GM21526 (cell line): ENCODE measurements around the gene RTP5.
"Not testable (repeated sequence)": the region's sequence is repeated elsewhere in the genome, so short reads cannot be mapped to it uniquely, and the experiment has no call there.

Source experiments
- ATAC-seq: cut with Tn5 transposase; IDR thresholded peaks from one replicate; pipeline ENCODE4 v1.9.1; 2021; ENCODE audit warnings: moderate library complexity; ENCODE audit not compliant: unreplicated experiment, low FRiP score

Gene RTP5

DNA sequence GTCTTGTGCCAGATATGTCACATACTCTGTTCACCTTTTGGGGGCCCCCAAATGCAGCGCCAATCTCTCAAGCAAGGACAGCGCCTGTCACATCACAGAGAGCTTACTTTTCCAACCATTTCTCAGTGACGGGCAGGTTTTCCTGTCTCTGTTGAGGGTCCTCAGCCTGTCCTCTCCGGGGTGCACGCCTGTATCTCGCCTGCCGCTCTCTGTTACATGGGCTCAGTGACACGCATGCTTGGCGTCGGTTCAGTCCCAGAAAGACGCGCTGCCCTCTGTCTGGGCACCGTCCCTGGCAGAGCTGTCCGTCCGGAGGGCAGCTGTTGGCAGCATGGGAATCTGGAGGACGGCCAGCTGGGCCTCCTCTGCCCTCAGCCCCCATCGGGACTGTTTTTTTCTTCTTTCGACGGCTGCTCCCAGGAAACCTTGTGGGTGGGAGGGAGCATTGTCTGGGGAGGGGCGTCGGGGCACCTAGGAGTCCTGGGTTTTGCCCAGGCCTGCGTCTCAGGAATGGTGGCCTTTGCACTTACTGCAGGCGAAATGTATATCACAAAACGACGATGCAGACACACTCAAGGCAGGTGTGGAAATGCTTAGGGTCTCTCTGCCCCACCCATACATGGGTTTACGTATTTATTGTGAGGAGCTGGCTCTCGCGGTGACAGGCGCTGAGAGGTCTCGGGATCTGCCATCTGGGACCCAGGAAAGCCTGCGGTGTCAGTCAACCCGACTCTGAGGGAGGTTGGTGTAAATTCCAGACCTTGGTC is 30.9 kb downstream of the RTP5 start:
- ATAC-seq, result no peak

DNA sequence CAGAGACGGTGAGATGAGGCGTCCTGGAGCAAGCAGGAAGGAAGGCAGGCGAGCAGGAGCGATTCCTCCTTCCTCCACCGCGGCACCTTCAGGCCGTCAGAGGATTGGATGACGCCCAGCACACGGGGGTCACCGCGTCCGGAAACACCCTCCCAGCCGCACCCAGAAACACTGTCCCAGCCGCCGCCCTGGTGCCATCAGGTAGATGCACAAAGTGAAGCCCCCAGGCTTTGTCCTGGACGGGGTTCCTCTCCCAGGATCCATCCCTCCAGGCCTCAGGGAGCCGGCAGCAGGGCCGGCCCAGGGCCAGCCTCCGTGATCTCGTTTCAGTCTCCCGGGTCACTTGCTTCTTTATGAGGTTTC is 31.5 kb downstream of the RTP5 start:
- ATAC-seq, result no peak

DNA sequence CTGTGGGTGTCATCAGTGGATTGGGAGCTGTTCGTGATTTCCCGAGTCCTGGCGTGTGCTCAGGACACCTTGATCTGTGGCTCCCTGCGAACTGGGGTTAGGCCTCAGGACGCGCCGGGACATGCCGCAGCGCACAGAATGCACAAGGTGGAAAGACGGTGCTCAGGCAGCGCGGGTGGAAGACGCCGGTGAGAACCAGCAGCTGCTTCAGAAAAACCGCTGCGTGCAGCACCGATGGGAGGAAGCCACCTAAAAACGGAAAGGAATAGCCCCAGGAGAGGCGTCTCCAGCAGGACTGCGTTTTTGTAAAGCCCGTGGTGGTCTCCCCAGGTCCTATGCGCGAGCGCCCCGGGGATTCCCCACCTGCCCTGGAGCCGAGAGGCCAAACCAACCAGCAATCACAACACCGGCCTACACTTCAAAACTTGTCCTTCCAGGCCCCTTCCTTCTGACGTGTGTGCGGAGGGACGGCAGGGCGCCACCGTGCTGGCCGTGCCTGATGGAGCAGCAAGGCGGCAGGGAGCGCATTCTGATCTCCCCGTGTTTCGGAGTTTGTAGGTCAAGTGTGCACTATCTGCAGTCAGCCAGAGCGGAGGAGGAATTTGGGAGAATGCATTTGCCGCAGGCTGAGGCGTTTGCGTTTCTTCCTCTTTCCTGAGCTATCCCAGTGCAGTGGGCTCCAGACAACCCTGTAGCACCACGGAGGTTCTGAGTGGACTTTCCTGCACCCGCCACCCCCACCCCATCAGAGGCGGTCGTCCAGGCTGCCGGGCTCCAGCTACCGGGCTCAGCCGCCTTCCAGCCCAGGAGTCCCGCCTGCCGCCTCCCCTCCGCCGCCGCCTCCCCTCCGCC is 32.2 kb downstream of the RTP5 start:
- ATAC-seq, result no peak

DNA sequence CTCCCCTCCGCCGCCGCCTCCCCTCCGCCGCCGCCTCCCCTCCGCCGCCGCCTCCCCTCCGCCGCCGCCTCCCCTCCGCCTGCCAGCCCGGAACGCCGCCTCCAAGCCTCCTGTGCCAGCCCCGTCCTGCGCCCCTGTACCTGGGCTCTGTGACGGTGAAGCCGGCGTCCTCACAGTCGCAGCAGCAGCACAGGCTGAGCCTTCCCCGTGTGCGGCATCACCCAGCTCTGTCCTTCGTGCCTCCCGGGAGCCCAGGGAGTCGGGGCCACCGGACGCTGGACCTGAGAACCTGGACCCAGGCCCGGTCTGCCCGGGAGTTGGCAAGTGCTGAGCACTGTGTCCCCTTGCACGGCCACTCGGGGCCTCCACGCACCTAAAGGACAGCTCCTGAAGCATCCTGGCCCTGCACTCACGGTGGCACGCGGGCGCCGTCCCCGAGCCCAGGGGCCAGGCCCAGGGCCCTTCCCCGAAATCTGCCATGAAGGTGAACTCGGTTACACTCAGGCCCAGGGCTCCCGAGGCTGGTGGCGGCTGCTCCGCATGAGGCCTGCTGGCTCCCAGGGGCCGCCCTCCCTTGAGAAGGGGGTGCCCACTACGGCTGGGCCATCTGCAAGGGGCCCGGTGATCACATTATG is 32.9 kb downstream of the RTP5 start:
- ATAC-seq, result no peak

DNA sequence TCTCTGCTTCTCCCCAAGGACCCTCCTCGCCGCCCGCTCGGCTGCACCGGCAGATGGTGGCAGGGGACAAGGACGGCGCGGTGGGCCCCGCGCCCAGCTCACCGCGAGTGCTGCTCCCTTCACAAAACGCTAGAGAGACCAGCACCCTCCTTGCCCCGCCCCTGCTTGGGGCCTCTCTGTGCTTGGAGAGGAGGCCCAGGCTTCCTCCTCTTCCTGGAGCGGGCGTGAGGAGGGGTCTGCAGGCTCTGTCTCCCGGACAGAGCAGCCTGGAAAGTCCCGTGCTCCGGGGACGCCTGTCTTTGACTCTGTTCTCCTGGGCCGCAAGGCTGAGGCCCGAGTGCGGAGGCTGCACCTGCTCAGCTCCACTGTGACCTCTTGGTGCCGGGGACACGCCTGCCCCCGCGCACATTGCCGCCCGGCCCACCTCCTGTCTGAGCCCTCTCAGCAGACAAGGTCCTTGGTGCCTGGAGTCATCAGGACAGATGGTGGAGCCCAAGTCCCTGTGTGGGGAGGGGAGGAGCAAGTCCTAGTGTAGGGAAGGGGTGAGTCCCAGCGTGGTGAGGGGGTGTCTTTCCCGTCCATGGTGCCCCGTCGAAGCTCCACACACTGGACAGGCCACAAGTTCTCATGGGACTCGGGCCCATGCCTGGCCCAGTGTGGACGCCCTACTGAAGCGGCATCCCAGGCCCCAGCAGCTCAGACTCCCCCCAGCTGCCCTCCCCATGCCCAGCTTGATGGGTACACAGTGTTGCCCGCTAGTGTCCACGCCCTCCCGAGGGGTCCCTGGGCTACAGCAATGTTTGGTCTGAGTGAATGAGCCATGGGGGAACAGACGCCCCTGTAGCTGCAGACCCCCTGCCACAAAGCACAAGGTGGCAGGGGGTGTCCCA is 33.8 kb downstream of the RTP5 start:
- no peak for ATAC-seq

DNA sequence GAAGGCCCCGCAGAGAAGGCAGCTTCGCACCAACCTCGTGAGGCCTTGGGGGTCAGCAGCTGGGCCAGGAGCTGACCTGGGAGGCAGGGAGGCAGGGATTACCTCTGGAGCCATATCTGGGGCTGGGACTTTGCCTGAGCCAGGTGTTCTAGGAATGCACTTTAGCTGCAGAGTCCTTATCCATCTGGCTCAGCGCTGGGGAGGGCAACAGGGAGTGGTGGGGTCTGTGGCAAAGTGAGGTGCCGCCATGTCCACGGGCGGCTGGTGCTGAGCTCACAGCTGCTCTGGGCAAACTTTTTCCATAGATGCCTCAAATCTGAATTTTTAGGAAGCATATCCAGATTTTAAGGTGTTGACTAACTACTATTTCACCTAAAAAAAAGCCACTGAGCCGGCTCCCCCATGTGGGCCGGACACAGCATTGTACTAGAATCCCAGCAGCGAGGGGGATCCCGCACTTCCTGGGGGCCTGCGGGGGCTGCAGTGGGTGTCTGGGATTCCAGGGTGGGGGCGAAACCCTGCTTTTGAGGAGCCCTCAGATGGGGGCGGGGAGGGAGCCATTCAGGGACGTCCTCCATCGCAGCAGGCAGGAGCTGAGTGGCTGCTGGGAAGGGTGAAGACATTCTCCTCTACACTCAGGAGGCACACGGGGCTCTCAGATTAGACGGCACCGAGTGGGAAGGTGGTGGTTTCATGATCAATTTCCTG is 34.6 kb downstream of the RTP5 start:
- no peak for ATAC-seq

DNA sequence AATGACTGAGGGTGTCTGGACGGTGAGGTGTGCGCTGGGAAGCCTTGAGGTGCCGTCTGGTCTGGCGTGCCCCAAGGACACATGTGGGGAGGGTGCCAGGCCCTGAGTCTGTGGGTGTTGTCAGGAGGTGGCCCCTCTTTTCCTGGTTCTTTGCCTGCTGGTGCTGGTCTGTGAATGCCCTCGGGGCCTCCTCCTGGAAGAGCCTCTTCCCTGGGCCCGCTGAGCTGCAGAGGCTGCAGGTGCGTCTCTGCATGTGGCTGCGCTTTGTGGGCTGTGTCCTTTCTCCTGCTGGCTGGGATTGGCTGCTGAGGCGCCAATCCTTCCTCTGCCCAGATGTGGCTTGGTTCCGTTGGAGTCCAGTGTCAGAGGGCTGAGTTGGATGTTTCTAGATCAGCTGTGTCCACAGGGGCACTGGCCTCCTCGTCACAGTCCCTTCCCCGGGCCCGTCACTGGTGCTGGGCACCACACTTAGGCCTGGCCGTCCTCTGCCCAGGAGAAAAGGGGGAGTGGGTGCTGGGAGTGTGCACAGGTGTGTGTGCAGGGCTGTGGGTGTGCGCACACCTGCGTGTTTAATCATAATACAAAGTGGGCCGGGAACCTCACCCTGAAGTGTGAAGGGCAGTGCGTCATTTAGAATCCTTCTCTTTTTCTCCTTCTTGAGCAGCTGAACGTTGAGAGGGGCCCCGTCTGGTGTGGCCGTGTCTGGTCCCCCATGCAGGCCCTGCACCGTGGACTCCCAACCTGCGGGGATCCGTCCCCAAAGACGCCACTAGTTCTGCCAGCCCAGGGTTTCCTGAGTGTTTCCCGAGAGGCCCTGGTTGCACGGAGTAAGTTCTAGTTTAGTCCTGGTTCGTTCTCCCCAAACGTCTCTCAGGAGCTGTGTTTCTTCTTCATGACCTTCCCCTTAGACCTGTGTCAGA is 35.5 kb downstream of the RTP5 start:
- no peak for ATAC-seq

DNA sequence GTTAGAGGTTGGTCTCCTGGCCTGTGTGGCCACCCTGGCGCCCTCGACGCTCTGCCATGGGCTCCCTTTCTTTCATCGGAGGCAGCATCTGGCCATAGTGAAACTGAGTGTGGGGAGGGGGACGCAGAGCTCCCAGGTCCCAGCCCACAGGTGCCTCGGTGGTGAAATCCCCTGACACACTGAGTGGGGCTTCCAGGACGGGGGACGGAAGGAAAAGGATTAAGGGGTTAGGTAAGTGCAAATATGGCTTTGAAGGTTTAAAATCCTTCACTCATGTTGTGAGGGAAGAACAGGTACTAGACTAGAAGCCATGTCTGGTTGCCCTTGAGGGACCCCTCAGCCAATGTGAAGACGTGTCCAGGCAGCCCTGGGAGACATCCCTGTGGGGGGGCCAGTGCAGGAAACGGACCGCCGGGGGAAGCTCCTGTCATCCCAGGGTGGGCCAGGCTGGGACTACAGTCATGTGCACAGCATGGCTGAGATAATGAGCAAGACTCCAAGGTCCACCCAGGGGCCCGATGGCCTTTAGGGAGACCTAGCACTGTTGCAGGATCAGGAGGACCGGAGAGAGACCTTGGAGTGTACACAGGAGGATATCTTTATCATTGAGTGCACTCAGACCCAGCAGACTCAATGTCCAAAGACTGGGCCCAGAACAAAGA is 36.3 kb downstream of the RTP5 start:
- no peak for ATAC-seq

DNA sequence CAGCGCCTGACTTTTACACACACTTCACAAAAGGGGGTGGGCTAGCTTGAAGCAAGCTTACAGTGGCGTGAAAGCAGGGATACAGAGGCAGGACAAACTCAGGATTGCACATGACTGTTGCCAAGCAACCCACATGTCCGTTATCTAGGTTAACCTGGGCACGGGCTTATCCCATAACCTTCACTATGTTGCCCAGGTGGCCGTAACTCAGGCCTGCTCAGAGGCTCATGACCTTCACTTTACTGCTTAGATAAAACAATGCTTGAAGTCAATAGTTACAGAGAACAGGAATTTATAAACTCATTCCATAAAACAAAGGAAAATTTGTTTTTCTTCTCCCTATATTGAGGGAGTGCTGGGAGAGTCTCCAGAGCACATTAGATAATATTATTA is 36.8 kb downstream of the RTP5 start:
- not testable (repeated sequence) for ATAC-seq

DNA sequence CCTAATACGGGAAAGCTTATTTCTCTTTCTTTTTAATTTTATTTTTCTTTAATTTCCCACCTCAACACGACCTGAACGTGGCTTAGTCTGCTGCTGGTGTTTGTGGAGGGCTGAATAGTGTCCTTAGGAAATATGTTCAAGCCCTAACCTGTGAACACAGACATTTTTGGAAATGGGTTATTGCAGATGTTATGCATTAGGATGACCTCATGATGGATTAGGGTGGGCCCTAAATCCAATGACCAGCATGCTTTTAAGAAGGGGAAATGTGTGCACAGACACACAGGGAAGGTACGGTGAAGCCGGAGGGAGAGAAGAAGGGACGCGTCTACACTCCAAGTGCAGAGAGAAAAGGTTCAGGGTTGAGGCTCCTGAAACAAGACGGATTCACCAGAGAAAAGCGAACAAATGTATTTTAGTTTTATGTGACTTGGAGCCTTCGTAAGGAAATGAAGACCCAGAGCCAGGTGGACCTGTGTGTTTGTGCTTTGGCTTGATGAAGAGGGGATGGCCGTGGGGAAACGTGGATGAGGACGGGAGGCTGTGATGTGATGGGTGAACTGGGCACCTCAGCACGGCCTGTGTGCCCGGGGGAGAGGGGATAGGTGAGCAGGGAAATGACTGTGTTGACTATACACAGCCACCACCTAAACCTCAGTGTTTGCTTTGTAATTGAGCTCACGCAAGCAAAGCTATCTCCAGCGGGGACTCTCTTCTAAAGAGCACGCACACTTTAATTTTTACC is 37.5 kb downstream of the RTP5 start:
- ATAC-seq, result no peak

DNA sequence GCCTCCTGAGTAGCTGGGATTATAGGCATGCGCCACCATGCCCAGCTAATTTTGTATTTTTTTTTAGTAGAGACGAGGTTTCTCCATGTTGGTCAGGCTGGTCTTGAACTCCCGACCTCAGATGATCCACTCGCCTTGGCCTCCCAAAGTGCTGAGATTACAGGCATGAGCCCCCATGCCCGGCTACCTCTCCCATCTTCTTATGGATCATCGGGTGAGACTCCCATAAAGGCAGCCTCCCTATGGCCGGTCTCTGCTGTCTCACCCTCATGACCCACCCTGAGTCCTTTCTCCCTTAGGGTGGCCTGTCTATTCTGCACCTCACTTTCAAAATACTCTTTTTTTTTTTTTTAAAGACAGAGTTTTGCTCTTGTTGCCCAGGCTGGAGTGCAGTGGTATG is 38.3 kb downstream of the RTP5 start:
- ATAC-seq, result not testable (repeated sequence)

DNA sequence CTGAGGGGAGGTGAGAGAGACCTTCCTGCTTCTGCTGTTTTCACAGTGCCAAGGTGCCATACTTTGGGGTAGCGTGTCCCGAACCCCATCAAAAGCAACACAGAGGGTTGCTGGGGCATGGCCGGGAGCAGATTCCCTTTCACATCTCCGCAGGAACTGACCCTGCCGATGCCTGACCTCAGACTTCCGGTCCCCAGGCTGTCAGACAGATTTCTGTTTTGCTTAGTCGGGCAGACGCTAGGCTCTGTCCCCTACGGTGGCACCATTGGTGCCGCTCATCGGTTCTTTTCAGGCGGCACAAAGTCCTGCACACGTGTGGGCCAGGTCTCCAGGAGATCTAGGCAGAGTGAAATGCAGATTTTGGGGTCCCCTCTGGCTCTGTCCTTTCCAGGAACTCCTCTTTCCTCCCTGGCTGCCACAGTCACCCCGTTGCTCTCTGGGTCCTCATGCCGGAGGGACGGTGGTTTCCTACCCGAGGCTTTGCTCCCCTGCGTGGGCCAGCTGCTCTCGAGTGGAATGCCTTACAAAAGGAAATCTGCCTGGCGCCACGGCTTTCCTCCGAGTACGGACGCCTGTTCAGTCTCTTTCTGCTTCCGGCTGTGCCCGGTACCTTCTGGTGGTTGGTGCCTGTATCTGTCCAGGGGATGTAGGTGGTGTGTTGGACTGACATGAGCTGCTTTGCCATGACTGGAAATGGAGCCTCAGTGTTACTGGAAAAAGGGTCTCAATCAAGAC is 39.3 kb downstream of the RTP5 start:
- no peak for ATAC-seq

DNA sequence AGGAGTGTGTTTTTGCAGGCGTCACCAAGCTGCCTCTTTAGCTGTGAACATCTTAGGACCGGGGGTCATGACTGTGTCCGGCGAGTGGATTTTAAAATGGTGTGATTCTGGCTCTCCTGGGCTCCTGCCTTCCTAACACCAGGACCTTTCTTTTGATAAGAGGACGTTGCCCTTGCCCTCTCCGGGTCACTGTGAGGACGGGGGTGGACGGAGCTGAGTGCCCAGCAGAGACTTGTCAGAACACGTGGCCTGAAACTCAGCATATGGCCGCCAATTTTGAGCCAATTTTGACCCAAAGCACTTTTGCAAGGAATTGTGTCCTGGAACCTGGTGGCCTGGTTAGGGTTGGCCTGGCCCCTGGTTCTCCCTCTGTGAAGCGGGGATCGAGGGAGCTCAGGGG is 40.2 kb downstream of the RTP5 start:
- no peak for ATAC-seq

DNA sequence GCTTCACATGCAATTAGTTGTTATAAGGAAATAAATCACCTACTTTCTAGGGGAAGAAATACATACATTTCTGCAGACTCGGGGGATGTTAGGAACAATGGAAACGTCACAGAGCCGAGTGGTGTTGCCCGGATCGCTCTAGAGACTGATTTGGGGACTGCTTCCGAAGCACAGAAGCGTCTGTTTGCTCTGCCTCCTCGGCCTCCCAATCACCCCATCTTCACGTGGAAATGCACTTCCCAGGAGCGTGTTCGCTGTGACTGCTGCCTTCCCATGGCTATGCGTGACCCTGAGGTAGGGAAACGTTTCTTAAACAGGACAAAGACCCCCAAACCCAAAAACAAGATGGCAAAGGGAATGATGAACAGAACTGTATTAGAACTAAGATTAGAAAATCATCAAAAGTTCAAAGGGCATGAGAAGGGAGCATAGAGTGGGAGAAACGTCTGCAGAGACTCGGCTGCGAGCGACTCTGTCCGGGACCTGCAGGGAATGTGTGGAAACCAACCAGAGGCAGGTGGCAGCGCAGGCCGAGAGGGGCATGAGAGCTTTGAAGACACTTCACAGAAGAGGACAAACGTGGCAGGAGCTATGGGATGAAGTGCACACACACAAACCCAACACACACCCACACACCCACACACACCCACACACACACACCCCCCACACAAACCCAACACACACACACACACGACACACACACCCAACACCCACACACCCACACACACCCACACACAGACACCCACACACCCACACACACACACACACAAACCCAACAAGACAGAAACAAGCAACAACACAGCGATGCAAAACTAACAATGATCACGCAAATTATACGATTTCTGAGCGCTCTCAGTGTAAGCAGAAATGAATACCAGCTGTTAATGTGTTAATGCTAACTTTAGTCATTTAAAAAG is 41.3 kb downstream of the RTP5 start:
- ATAC-seq, result no peak

DNA sequence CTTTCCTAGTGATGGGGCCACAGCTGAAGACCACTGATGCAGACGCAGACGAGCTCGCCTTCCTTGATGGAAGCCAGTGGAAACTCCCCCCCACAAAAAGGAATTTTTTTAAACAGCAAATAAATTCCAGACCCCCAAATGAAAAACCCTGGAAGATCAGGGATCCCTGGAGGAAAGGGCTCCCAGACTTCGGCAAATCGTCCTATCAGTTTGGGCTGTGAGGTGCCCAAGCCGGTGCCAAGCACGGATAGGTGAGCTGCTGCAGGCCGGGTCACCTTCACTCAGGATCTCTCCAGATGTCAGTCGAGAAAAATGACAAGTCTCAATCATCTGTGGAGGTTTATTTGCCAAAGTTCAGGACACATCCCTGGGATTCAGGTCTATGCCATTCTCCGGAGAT is 42.0 kb downstream of the RTP5 start:
- ATAC-seq, result no peak

DNA sequence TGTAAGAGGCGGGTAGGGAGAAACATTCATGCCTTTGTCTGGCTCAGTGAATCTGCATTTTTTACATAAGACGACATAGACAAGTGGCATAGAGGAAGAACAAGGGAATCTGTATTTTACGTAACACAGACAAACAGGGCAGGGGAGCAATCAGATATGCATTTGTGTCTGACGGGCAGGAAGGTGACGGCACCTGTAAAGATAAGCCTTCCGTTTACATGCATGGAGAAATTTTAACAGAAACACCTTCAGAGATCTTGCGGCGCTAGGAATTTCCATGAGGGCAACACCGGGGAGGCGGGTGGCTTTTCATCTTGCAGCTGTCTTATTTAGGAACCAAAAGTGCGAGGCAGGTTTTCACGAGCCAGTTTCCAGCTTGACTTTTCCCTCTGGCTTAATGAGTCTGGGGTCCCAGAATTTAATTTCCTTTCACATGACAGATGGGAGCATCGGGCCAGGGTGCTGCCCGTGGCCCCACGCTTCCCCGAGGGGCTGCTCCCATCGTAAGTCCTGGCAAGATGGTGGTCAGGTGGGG is 42.6 kb downstream of the RTP5 start:
- no peak for ATAC-seq
